Stomach (tissue), 4 donors: Measurements from ENCODE around the gene AQP2.

Source experiments
- EP300 ChIP-seq: sonication (generic); formaldehyde crosslinking; IDR thresholded peaks from one replicate; pipeline ENCODE4 v1.6.1; 2017; ENCODE audit warnings: antibody characterized with exemption
- POLR2A ChIP-seq, 4 donors: fragments of 450-650 bp; IDR thresholded peaks; one replicate each; pipeline ENCODE4 v1.6.1; 2016; ENCODE audit warnings: antibody characterized with exemption in 4 of 4, control low read depth in 2 of 4, mild to moderate bottlenecking in 1 of 4, moderate library complexity in 1 of 4
- POLR2AphosphoS5 ChIP-seq, 3 donors: sonication (generic); formaldehyde crosslinking; IDR thresholded peaks; one replicate each; pipeline ENCODE4 v1.6.1; 2016; ENCODE audit warnings: antibody characterized with exemption in 3 of 3
- TF ChIP-seq, protein P1 (sequence below), 7 experiments: fragments of 450-650 bp in 4 of 7; fragments of 200-600 bp in 3 of 7; sonication (generic) in 3 of 7; IDR thresholded peaks; one replicate each; pipeline ENCODE4 v1.5.1; 2016 to 2019; ENCODE audit warnings: antibody characterized with exemption in 7 of 7, control low read depth in 2 of 7, mild to moderate bottlenecking in 1 of 7

- TF ChIP-seq, protein P1, sequence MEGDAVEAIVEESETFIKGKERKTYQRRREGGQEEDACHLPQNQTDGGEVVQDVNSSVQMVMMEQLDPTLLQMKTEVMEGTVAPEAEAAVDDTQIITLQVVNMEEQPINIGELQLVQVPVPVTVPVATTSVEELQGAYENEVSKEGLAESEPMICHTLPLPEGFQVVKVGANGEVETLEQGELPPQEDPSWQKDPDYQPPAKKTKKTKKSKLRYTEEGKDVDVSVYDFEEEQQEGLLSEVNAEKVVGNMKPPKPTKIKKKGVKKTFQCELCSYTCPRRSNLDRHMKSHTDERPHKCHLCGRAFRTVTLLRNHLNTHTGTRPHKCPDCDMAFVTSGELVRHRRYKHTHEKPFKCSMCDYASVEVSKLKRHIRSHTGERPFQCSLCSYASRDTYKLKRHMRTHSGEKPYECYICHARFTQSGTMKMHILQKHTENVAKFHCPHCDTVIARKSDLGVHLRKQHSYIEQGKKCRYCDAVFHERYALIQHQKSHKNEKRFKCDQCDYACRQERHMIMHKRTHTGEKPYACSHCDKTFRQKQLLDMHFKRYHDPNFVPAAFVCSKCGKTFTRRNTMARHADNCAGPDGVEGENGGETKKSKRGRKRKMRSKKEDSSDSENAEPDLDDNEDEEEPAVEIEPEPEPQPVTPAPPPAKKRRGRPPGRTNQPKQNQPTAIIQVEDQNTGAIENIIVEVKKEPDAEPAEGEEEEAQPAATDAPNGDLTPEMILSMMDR (IDR thresholded peaks at IDR 0.05), result no peak
- TF ChIP-seq POLR2A (IDR thresholded peaks at IDR 0.05), result no peak
- TF ChIP-seq EP300, result no peak
- peak in 1 of 3 donors; percentile 22 for TF ChIP-seq POLR2AphosphoS5 (IDR thresholded peaks at IDR 0.05)
These were observed 44.7 kb upstream of the AQP2 start for GRCh38 chr12:49905718-49906314.
